GM12875 (cell line): ENCODE measurements around the gene TMEM132A.
A peak's percentile ranks its signal among the peaks of the same experiment; 100 is the strongest.

ENCODE experiments used
- H3K4me3 ChIP-seq: one replicate; pipeline ENCODE4 v1.5.1; 2011; ENCODE audit warnings: low read depth, low read length, control low read depth
- CTCF ChIP-seq: IDR thresholded peaks from 2 replicates; pipeline ENCODE4 v1.5.1; 2011; ENCODE audit warnings: low read depth, mild to moderate bottlenecking, control low read depth, inconsistent platforms, low read length, moderate library complexity, borderline replicate concordance; ENCODE audit not compliant: insufficient read depth

Gene TMEM132A

GRCh38 chr11:60913793-60914632 lies 10.2 kb upstream of the TMEM132A start, which contains the start of gene TMEM109:
Gene TMEM109 (plus strand): TSS chr11:60914158. CDS start chr11:60919694, 5,536 bp downstream.
- TF ChIP-seq CTCF = no peak

GRCh38 chr11:60914633-60915247 lies 9.5 kb upstream of the TMEM132A start:
- TF ChIP-seq CTCF = no peak
- peak overlapping the region; percentile 93 for H3K4me3 ChIP-seq

More at GRCh38 chr11:60913793-60914632, 10.2 kb upstream of the TMEM132A start, which contains the start of gene TMEM109:
- peak within 1 kb of the TSS; percentile 93 for H3K4me3 ChIP-seq

- H3K4me3 ChIP-seq = peak overlapping the region; percentile 93
Observed at GRCh38 chr11:60915248-60915914, 8.9 kb upstream of the TMEM132A start.

GRCh38 chr11:60916669-60917206 lies 7.5 kb upstream of the TMEM132A start:
- no peak overlapping the region for H3K4me3 ChIP-seq
- TF ChIP-seq CTCF = no peak

More at GRCh38 chr11:60915248-60915914, 8.9 kb upstream of the TMEM132A start:
- peak; percentile 41; the same call in 1 of the 2 replicates for TF ChIP-seq CTCF

- no peak overlapping the region for H3K4me3 ChIP-seq
- TF ChIP-seq CTCF = no peak
Observed at GRCh38 chr11:60917267-60917666, 7.0 kb upstream of the TMEM132A start.

GRCh38 chr11:60918251-60918938 lies 5.9 kb upstream of the TMEM132A start:
- H3K4me3 ChIP-seq = no peak overlapping the region
- TF ChIP-seq CTCF = no peak
